Transverse colon (tissue), 4 donors: ENCODE data around the gene XRCC5. TPM values are rescaled to one million over a fixed set of nuclear protein-coding genes. Genes with fewer than 3 reads are reported as not detected.

Source experiments
- DNase-seq: peaks from one replicate; pipeline ENCODE4 v3.0.0-alpha.2; 2019
- H3K27ac ChIP-seq, 4 donors: fragments of 200-600 bp; sonication (generic); 2 replicates each; pipeline ENCODE4 v1.5.1; 2016 to 2018; ENCODE audit warnings: inconsistent platforms in 4 of 4
- H3K27me3 ChIP-seq: fragments of 200-600 bp; sonication (generic); 2 replicates; pipeline ENCODE4 v1.5.1; 2017; ENCODE audit warnings: inconsistent platforms
- H3K36me3 ChIP-seq, 4 donors: fragments of 200-600 bp; sonication (generic); 2 replicates each; pipeline ENCODE4 v1.5.1; 2017 to 2019; ENCODE audit warnings: inconsistent platforms in 4 of 4
- H3K4me1 ChIP-seq, 4 donors: fragments of 200-600 bp; sonication (generic); 2 replicates each; pipeline ENCODE4 v1.5.1; 2017 to 2020; ENCODE audit warnings: inconsistent platforms in 4 of 4
- H3K4me3 ChIP-seq, 4 donors: fragments of 200-600 bp; sonication (generic); 1 replicate in 1 of 4; 2 replicates in 3 of 4; pipeline versions ENCODE4 v1.5.1 to v1.6.1; 2017 to 2019; ENCODE audit warnings: inconsistent platforms in 4 of 4
- H3K9me3 ChIP-seq, 2 donors: fragments of 200-600 bp; sonication (generic); 2 replicates each; pipeline ENCODE4 v1.5.1; 2017 to 2019; ENCODE audit warnings: inconsistent platforms in 2 of 2
- CTCF ChIP-seq, 5 experiments: fragments of 200-600 bp in 3 of 5; fragments of 450-650 bp in 2 of 5; sonication (generic) in 3 of 5; IDR thresholded peaks; 1 replicate in 2 of 5; 2 replicates in 3 of 5; pipeline ENCODE4 v1.5.1; 2016 to 2017; ENCODE audit warnings: antibody characterized with exemption in 5 of 5, inconsistent platforms in 3 of 5, mild to moderate bottlenecking in 2 of 5, moderate library complexity in 1 of 5
- EP300 ChIP-seq: sonication (generic); formaldehyde crosslinking; IDR thresholded peaks from one replicate; pipeline ENCODE4 v1.6.1; 2017; ENCODE audit warnings: antibody characterized with exemption, low read depth
- POLR2A ChIP-seq: fragments of 450-650 bp; IDR thresholded peaks from one replicate; pipeline ENCODE4 v1.6.1; 2016; ENCODE audit warnings: antibody characterized with exemption, mild to moderate bottlenecking, moderate library complexity
- POLR2AphosphoS5 ChIP-seq, 3 donors: sonication (generic); formaldehyde crosslinking; IDR thresholded peaks; one replicate each; pipeline ENCODE4 v1.6.1; 2016; ENCODE audit warnings: antibody characterized with exemption in 3 of 3
- WGBS, 2 donors: methylation state at CpG; one replicate each; pipeline ENCODE4 v1.1.5; 2018; ENCODE audit warnings: low coverage in 1 of 2; 5-methylcytosine and 5-hydroxymethylcytosine counted together
- in situ Hi-C, 4 donors: fragments of 200-750 bp; cut with MboI; loops; one replicate each; pipeline versions ENCODE4 v1.15.0 to v1.15.1; 2017; ENCODE audit warnings: low sequenced_read_pairs in 3 of 4, low pct_ligation_motif_present in 1 of 4, low pct_unique_long_range_greater_than_20kb in 1 of 4
- intact Hi-C: fragments of 100-400 bp; cut with DNase I; formaldehyde crosslinking; loops from one replicate; pipeline ENCODE4 v1.15.1; 2023; ENCODE audit warnings: low total_unique reads
- total RNA-seq, 4 donors: library from RNA; depleted of rRNA; stranded (reverse); fragments of >200 nt; gene quantifications; one replicate each; pipeline ENCODE4 v1.1.0, GENCODE V29; 2016

Gene XRCC5
- total RNA-seq, 4 donors from 2014 or later: 75.6 to 120 (median 101) TPM

GRCh38 chr2:216146573-216146972 lies 37.4 kb downstream of the XRCC5 start:
- TF ChIP-seq POLR2A (no peak), POLR2AphosphoS5 (IDR thresholded peaks at IDR 0.05) (no peak), EP300 (no peak), CTCF (IDR thresholded peaks at IDR 0.05) (no peak)
- no peaks in the 10 kb centered on the region for H3K9me3 ChIP-seq
- H3K27ac ChIP-seq: no peak overlapping the region
- intact Hi-C loops: no loop called here
- H3K4me1 ChIP-seq: no peaks in the 10 kb centered on the region
- no peak overlapping the region for H3K4me3 ChIP-seq
- DNase-seq: no peak
- no peaks in the 10 kb centered on the region for H3K27me3 ChIP-seq
- peaks cover 0 to 81% (median 32%) of the 10 kb centered on the region in 4 donors for H3K36me3 ChIP-seq
- 87 to 91% methylated on average over 4 of the region's 4 CpGs for WGBS, 2 donors
- in situ Hi-C loops: no loop called here

GRCh38 chr2:216147172-216148131 lies 38.3 kb downstream of the XRCC5 start:
- 95 to 97% methylated on average over 4 to 5 of the region's 5 CpGs for WGBS, 2 donors
- TF ChIP-seq POLR2AphosphoS5 (IDR thresholded peaks at IDR 0.05) (no peak), POLR2A (no peak), CTCF (IDR thresholded peaks at IDR 0.05) (no peak), EP300 (no peak)
- H3K36me3 ChIP-seq: peaks cover 0 to 81% (median 31%) of the 10 kb centered on the region in 4 donors
- no peak overlapping the region for H3K4me3 ChIP-seq
- DNase-seq: no peak
- no peaks in the 10 kb centered on the region for H3K9me3 ChIP-seq
- no peaks in the 10 kb centered on the region for H3K4me1 ChIP-seq
- in situ Hi-C loops (no loop called here), intact Hi-C loops (no loop called here)
- H3K27me3 ChIP-seq: no peaks in the 10 kb centered on the region
- no peak overlapping the region for H3K27ac ChIP-seq

- H3K9me3 ChIP-seq: no peaks in the 10 kb centered on the region
- peaks cover 0 to 77% (median 31%) of the 10 kb centered on the region in 4 donors for H3K36me3 ChIP-seq
Observed at GRCh38 chr2:216148983-216149382, 39.8 kb downstream of the XRCC5 start.

More at GRCh38 chr2:216148983-216149382, 39.8 kb downstream of the XRCC5 start:
- in situ Hi-C loops: no loop called here
- intact Hi-C loops: no loop called here
- no peaks in the 10 kb centered on the region for H3K27me3 ChIP-seq
- H3K4me3 ChIP-seq: no peak overlapping the region
- no peaks in the 10 kb centered on the region for H3K4me1 ChIP-seq
- no peak for TF ChIP-seq CTCF (IDR thresholded peaks at IDR 0.05)
- TF ChIP-seq POLR2AphosphoS5 (IDR thresholded peaks at IDR 0.05): no peak
- TF ChIP-seq EP300: no peak
- no peak for TF ChIP-seq POLR2A
- 94 to 98% methylated on average over 4 of the region's 4 CpGs for WGBS, 2 donors
- no peak overlapping the region for H3K27ac ChIP-seq
- no peak for DNase-seq
